ENCODE measurements around the gene TMEM41A.

GRCh38 chr3:185460719-185461350, 38.0 kb downstream of the TMEM41A start:
- TF ChIP-seq CTCF (IDR thresholded peaks at IDR 0.05 in 8 of 11, conservative IDR thresholded peaks at IDR 0.05 in 3 of 11) (peak in 6 of 11 experiments; percentile 10 to 48 (median 28)), POLR2AphosphoS5 (IDR thresholded peaks at IDR 0.05) (no peak)
